ENCODE measurements around the gene SOX18.
"Not testable (repeated sequence)": the region's sequence is repeated elsewhere in the genome, so short reads cannot be mapped to it uniquely, and the experiment has no call there.

Gene SOX18

GRCh38 chr20:64024141-64024990 lies 25.1 kb downstream of the SOX18 start:
- peaks cover 99 to 100% (median 100%) of the 10 kb centered on the region in 11 experiments for H3K36me3 ChIP-seq
- no peak for TF ChIP-seq Cebpa-rat (IDR thresholded peaks at IDR 0.05)
- peaks cover 10 to 88% (median 55%) of the 10 kb centered on the region in 11 experiments; a peak in 20 of 22 replicates for H4K20me1 ChIP-seq
- H3K4me3 ChIP-seq = no peak overlapping the region
- no peaks in the 10 kb centered on the region for H3K9me3 ChIP-seq (replicated peaks in 1 of 11)
- H3K9ac ChIP-seq = no peak overlapping the region
- H3K4me2 ChIP-seq = no peak overlapping the region
- H3K4me1 ChIP-seq = no peaks in the 10 kb centered on the region
- no peak overlapping the region for H3K27ac ChIP-seq
- no peaks in the 10 kb centered on the region for H3K27me3 ChIP-seq

GRCh38 chr20:64023361-64024140 lies 25.9 kb downstream of the SOX18 start:
- Histone ChIP-seq H3K4me1 (no peaks in the 10 kb centered on the region), H3K4me2 (no peak overlapping the region), H3K4me3 (no peak overlapping the region), H3K9me3 (replicated peaks in 1 of 11) (no peaks in the 10 kb centered on the region), H3K27ac (no peak overlapping the region), H3K9ac (no peak overlapping the region), H4K20me1 (peaks cover 10 to 88% (median 53%) of the 10 kb centered on the region in 11 experiments; a peak in 20 of 22 replicates), H3K27me3 (no peaks in the 10 kb centered on the region), H3K36me3 (peaks cover 99 to 100% (median 100%) of the 10 kb centered on the region in 11 experiments)
- no peak for TF ChIP-seq Cebpa-rat (IDR thresholded peaks at IDR 0.05)

- no peak overlapping the region for H3K9ac ChIP-seq
- peaks cover 99 to 100% (median 100%) of the 10 kb centered on the region in 11 experiments for H3K36me3 ChIP-seq
- H3K4me2 ChIP-seq = no peak overlapping the region
- no peaks in the 10 kb centered on the region for H3K9me3 ChIP-seq (replicated peaks in 1 of 11)
- TF ChIP-seq Cebpa-rat (IDR thresholded peaks at IDR 0.05) = no peak
- no peak overlapping the region for H3K27ac ChIP-seq
- peaks cover 10 to 87% (median 46%) of the 10 kb centered on the region in 11 experiments; a peak in 19 of 22 replicates for H4K20me1 ChIP-seq
- no peaks in the 10 kb centered on the region for H3K4me1 ChIP-seq
- H3K27me3 ChIP-seq = no peaks in the 10 kb centered on the region
- no peak overlapping the region for H3K4me3 ChIP-seq
Observed at GRCh38 chr20:64022671-64023360, 26.6 kb downstream of the SOX18 start.

- Histone ChIP-seq H3K9ac (no peak overlapping the region), H3K27ac (no peak overlapping the region), H3K4me1 (no peaks in the 10 kb centered on the region), H3K4me2 (no peak overlapping the region), H4K20me1 (peaks cover 10 to 89% (median 43%) of the 10 kb centered on the region in 11 experiments; a peak in 19 of 22 replicates), H3K36me3 (peaks cover 95 to 100% (median 100%) of the 10 kb centered on the region in 11 experiments), H3K4me3 (no peak overlapping the region), H3K27me3 (no peaks in the 10 kb centered on the region), H3K9me3 (replicated peaks in 1 of 11) (no peaks in the 10 kb centered on the region)
- TF ChIP-seq Cebpa-rat (IDR thresholded peaks at IDR 0.05) = no peak
Observed at GRCh38 chr20:64021124-64021975, 28.1 kb downstream of the SOX18 start.

GRCh38 chr20:64015635-64016034 lies 33.8 kb downstream of the SOX18 start:
- H3K4me3 ChIP-seq = no peak overlapping the region
- H3K4me2 ChIP-seq = no peak overlapping the region
- H3K27me3 ChIP-seq = no peaks in the 10 kb centered on the region
- H3K9ac ChIP-seq = no peak overlapping the region
- no peak overlapping the region for H3K27ac ChIP-seq
- peaks cover 0 to 10% (median 8%) of the 10 kb centered on the region in 11 experiments; a peak in 14 of 22 replicates for H3K9me3 ChIP-seq (replicated peaks in 1 of 11)
- H3K36me3 ChIP-seq = peaks cover 85 to 93% (median 90%) of the 10 kb centered on the region in 11 experiments
- H3K4me1 ChIP-seq = peaks cover 0 to 19% (median 10%) of the 10 kb centered on the region in 10 experiments; a peak in 14 of 20 replicates
- peaks cover 6 to 71% (median 34%) of the 10 kb centered on the region in 11 experiments; a peak in 19 of 22 replicates for H4K20me1 ChIP-seq
- no peak for TF ChIP-seq Cebpa-rat (IDR thresholded peaks at IDR 0.05)

- Histone ChIP-seq H3K4me1 (peaks cover 14 to 49% (median 41%) of the 10 kb centered on the region in 10 experiments), H3K9me3 (replicated peaks in 1 of 11) (peaks cover 0 to 14% (median 8%) of the 10 kb centered on the region in 11 experiments; a peak in 14 of 22 replicates), H4K20me1 (peaks cover 34 to 73% (median 51%) of the 10 kb centered on the region in 11 experiments; a peak in 20 of 22 replicates), H3K36me3 (peaks cover 77 to 93% (median 87%) of the 10 kb centered on the region in 11 experiments)
- H3K4me3 ChIP-seq, H3K27me3 ChIP-seq, H3K27ac ChIP-seq, H3K4me2 ChIP-seq, H3K9ac ChIP-seq: not testable (repeated sequence)
Observed at GRCh38 chr20:64012385-64013154, 36.9 kb downstream of the SOX18 start.

GRCh38 chr20:64011366-64011779 lies 38.1 kb downstream of the SOX18 start:
- peaks cover 25 to 61% (median 52%) of the 10 kb centered on the region in 10 experiments for H3K4me1 ChIP-seq
- peaks cover 44 to 80% (median 59%) of the 10 kb centered on the region in 11 experiments; a peak in 21 of 22 replicates for H4K20me1 ChIP-seq
- H3K4me3 ChIP-seq = no peak overlapping the region
- no peak overlapping the region for H3K27ac ChIP-seq
- H3K36me3 ChIP-seq = peaks cover 69 to 87% (median 79%) of the 10 kb centered on the region in 11 experiments
- peaks cover 0 to 14% (median 8%) of the 10 kb centered on the region in 11 experiments; a peak in 14 of 22 replicates for H3K9me3 ChIP-seq (replicated peaks in 1 of 11)
- no peak overlapping the region for H3K9ac ChIP-seq
- no peak overlapping the region for H3K4me2 ChIP-seq
- H3K27me3 ChIP-seq = no peaks in the 10 kb centered on the region
- TF ChIP-seq Cebpa-rat (IDR thresholded peaks at IDR 0.05) = no peak

All from BLaER1 treated with 17β-estradiol and CSF1 and Interleukin-3, amounts not matched to agents 10 nM and 100 nM (cell line).